HepG2 (cell line): ENCODE data around the gene ZNF554. TPM values are rescaled to one million over a fixed set of nuclear protein-coding genes. Genes with fewer than 3 reads are reported as not detected.
A peak's percentile ranks its signal among the peaks of the same experiment; 100 is the strongest.

ENCODE experiments used
- ARID5B ChIP-seq: IDR thresholded peaks from 2 replicates; pipeline ENCODE4 v1.4.0; 2020; ENCODE audit warnings: mild to moderate bottlenecking, missing genetic modification reagents
- CEBPG ChIP-seq: IDR thresholded peaks from 2 replicates; pipeline ENCODE4 v1.6.1; 2016
- EED ChIP-seq: sonication (generic); formaldehyde crosslinking; IDR thresholded peaks from 2 replicates; pipeline ENCODE4 v1.5.0; 2020; ENCODE audit warnings: mild to moderate bottlenecking, missing genetic modification reagents
- FOXO1 ChIP-seq: sonication (generic); formaldehyde crosslinking; IDR thresholded peaks from 2 replicates; pipeline ENCODE4 v1.4.0; 2020; ENCODE audit warnings: missing genetic modification reagents
- FOXP1 ChIP-seq, 2 experiments: fragments of 450-650 bp in 1 of 2; IDR thresholded peaks; 2 replicates each; pipeline ENCODE4 v1.6.1; 2017 to 2018; ENCODE audit warnings: antibody characterized with exemption in 1 of 2
- GABPA ChIP-seq, 2 experiments: IDR thresholded peaks; 2 replicates each; pipeline ENCODE4 v1.6.1; 2011 to 2016; ENCODE audit warnings: low read depth in 2 of 2, low read length in 1 of 2, missing biosample characterization in 1 of 2, missing genetic modification characterization in 1 of 2
- HNF4A ChIP-seq: sonication (generic); formaldehyde crosslinking; IDR thresholded peaks from 2 replicates; pipeline ENCODE4 v1.4.0; 2020; ENCODE audit warnings: missing genetic modification reagents
- KLF6 ChIP-seq: IDR thresholded peaks from 2 replicates; pipeline ENCODE4 v1.8.0; 2016; ENCODE audit warnings: missing biosample characterization, missing genetic modification reagents
- MAFG ChIP-seq: sonication (generic); formaldehyde crosslinking; IDR thresholded peaks from 2 replicates; pipeline ENCODE4 v1.5.1; 2020; ENCODE audit warnings: mild to moderate bottlenecking, missing genetic modification reagents
- MLX ChIP-seq: IDR thresholded peaks from 2 replicates; pipeline ENCODE4 v1.6.1; 2016
- NR2F6 ChIP-seq, 2 experiments: IDR thresholded peaks; 2 replicates each; pipeline ENCODE4 v1.6.1; 2016; ENCODE audit warnings: antibody characterized with exemption in 1 of 2, mild to moderate bottlenecking in 1 of 2
- RBM22 ChIP-seq: fragments of 200-400 bp; formaldehyde crosslinking; optimal IDR thresholded peaks from 2 replicates; pipeline ENCODE3; 2017; ENCODE audit warnings: mild to moderate bottlenecking, low read length, moderate library complexity
- RFXANK ChIP-seq: IDR thresholded peaks from 2 replicates; pipeline ENCODE4 v1.6.1; 2016
- SAP130 ChIP-seq: IDR thresholded peaks from 2 replicates; pipeline ENCODE4 v1.6.1; 2016; ENCODE audit warnings: low read depth
- TEAD3 ChIP-seq: optimal IDR thresholded peaks from 2 replicates; pipeline ENCODE3; 2016; ENCODE audit warnings: borderline replicate concordance
- ZNF18 ChIP-seq: sonication (generic); formaldehyde crosslinking; IDR thresholded peaks from 2 replicates; pipeline ENCODE4 v1.8.0; 2022; ENCODE audit warnings: mild to moderate bottlenecking, missing genetic modification reagents; ENCODE audit not compliant: insufficient replicate concordance
- ZNF776 ChIP-seq: sonication (generic); formaldehyde crosslinking; IDR thresholded peaks from 2 replicates; pipeline ENCODE4 v1.4.0; 2020; ENCODE audit warnings: mild to moderate bottlenecking, missing genetic modification reagents
- polyA plus RNA-seq, 8 experiments: library from polyadenylated mRNA; depleted of rRNA in 3 of 8; stranded (reverse) in 7 of 8; unstranded in 1 of 8; fragments of >200 nt; fragmentation: Illumina TruSeq in 4 of 8; extraction: Trizol in 4 of 8; gene quantifications; 2 replicates each; pipeline versions ENCODE4 v1.2.1 to v1.2.3, GENCODE V29; 2011 to 2016; ENCODE audit warnings: low read depth in 4 of 8, missing spikeins in 1 of 8, mixed read lengths in 1 of 8; ENCODE audit not compliant: insufficient read depth in 1 of 8
- total RNA-seq, 5 experiments: library from RNA; depleted of rRNA; stranded (reverse); fragments of >200 nt; fragmentation: Illumina TruSeq; extraction: Trizol; gene quantifications; 2 replicates each; pipeline ENCODE4 v1.2.3, GENCODE V29; 2016; ENCODE audit warnings: low read depth in 1 of 5

Gene ZNF554
- total and polyA plus RNA-seq, 2 of the 13 experiments (the other 11 are each of a cell fraction or from before 2014, with no cell fraction given) = 2.2 to 2.7 TPM

GRCh38 chr19:2854849-2855248 is 35.2 kb downstream of the ZNF554 start (continued):
- TF ChIP-seq EED (CRISPR knock-in tag) (no peak), SAP130 (CRISPR knock-in tag) (peak; percentile 49), GABPA (IDR thresholded peaks at IDR 0.05; ENCODE audit: low read depth, low read length) (no peak), GABPA (CRISPR knock-in tag; IDR thresholded peaks at IDR 0.05; ENCODE audit: low read depth) (no peak), FOXP1 (IDR thresholded peaks at IDR 0.05) (no peak), FOXP1 (CRISPR knock-in tag; IDR thresholded peaks at IDR 0.05) (0 out of 2 replicates have a peak, but pooled peaks have one; percentile 35), RBM22 (no peak), NR2F6 (IDR thresholded peaks at IDR 0.05) (0 out of 2 replicates have a peak, but pooled peaks have one; percentile 12), NR2F6 (CRISPR knock-in tag; IDR thresholded peaks at IDR 0.05) (no peak), TEAD3 (CRISPR knock-in tag) (peak; percentile 26), HNF4A (CRISPR knock-in tag) (peak; percentile 81), CEBPG (peak; percentile 31; the same call in 1 of the 2 replicates), MAFG (no peak), ZNF18 (CRISPR knock-in tag) (no peak), MLX (0 out of 2 replicates have a peak, but pooled peaks have one; percentile 7), FOXO1 (0 out of 2 replicates have a peak, but pooled peaks have one; percentile 25), RFXANK (CRISPR knock-in tag) (no peak), ARID5B (CRISPR knock-in tag) (peak; percentile 58), ZNF776 (CRISPR knock-in tag) (no peak), KLF6 (CRISPR knock-in tag) (no peak)
